HG03097 (cell line): ENCODE results near the gene MAD1L1.

Experiments
- ATAC-seq: cut with Tn5 transposase; IDR thresholded peaks from one replicate; pipeline ENCODE4 v1.9.1; 2021; ENCODE audit not compliant: unreplicated experiment, low FRiP score

Gene MAD1L1

GRCh38 chr7:2243458-2243857 lies 10.7 kb upstream of the MAD1L1 start:
- no peak for ATAC-seq

- peak; percentile 18 for ATAC-seq
Observed at GRCh38 chr7:2242541-2243429, 10.0 kb upstream of the MAD1L1 start.

GRCh38 chr7:2241580-2242540 lies 9.1 kb upstream of the MAD1L1 start, which contains the start of the genes MRM2 and NUDT1:
TSS of gene MRM2 (minus strand) at chr7:2242205. CDS start at chr7:2242169, 36 bp downstream.
TSS of gene NUDT1 (plus strand) at chr7:2242226. CDS start at chr7:2244575, 2,349 bp downstream.
- peak; percentile 58 for ATAC-seq

GRCh38 chr7:2239242-2239641 lies 6.5 kb upstream of the MAD1L1 start:
- ATAC-seq, result no peak

- peak; percentile 45 for ATAC-seq
Observed at GRCh38 chr7:2237109-2237602, 4.4 kb upstream of the MAD1L1 start.

- no peak for ATAC-seq
Observed at GRCh38 chr7:2233926-2234325, 1.2 kb upstream of the MAD1L1 start.

- ATAC-seq, result peak; percentile 32
Observed at GRCh38 chr7:2231992-2232765, 566 bp downstream of the MAD1L1 start.

GRCh38 chr7:2230882-2231281 lies 1.9 kb downstream of the MAD1L1 start:
- ATAC-seq, result no peak

- no peak for ATAC-seq
Observed at GRCh38 chr7:2230226-2230625, 2.5 kb downstream of the MAD1L1 start.

GRCh38 chr7:2229467-2229866 lies 3.3 kb downstream of the MAD1L1 start:
- no peak for ATAC-seq

- no peak for ATAC-seq
Observed at GRCh38 chr7:2228921-2229320, 3.8 kb downstream of the MAD1L1 start.

GRCh38 chr7:2227699-2228098 lies 5.0 kb downstream of the MAD1L1 start:
- no peak for ATAC-seq

GRCh38 chr7:2225830-2226229 lies 6.9 kb downstream of the MAD1L1 start:
- no peak for ATAC-seq

- ATAC-seq, result no peak
Observed at GRCh38 chr7:2225336-2225735, 7.4 kb downstream of the MAD1L1 start.

GRCh38 chr7:2224934-2225333 lies 7.8 kb downstream of the MAD1L1 start:
- ATAC-seq, result no peak

GRCh38 chr7:2224491-2224928 lies 8.2 kb downstream of the MAD1L1 start:
- no peak for ATAC-seq

- no peak for ATAC-seq
Observed at GRCh38 chr7:2223321-2223720, 9.4 kb downstream of the MAD1L1 start.

GRCh38 chr7:2222516-2222915 lies 10.2 kb downstream of the MAD1L1 start:
- ATAC-seq, result no peak

GRCh38 chr7:2220954-2221353 lies 11.8 kb downstream of the MAD1L1 start:
- no peak for ATAC-seq

GRCh38 chr7:2220506-2220905 lies 12.2 kb downstream of the MAD1L1 start:
- ATAC-seq, result no peak
